ENCODE data around the gene IQCB1.
"Not testable (repeated sequence)": the region's sequence is repeated elsewhere in the genome, so short reads cannot be mapped to it uniquely, and the experiment has no call there.

IQCB1 gene

GRCh38 chr3:121834671-121835464 lies at the start of gene IQCB1, which contains the start of gene EAF2:
TSS of gene IQCB1 (minus strand) at chr3:121835060. CDS start at chr3:121828960, 6,100 bp downstream.
TSS of gene EAF2 (plus strand) at chr3:121835209. CDS start at chr3:121835286, 77 bp downstream.
- intact Hi-C loops (cut with DNase I), result loop anchor here (5.0 to 10.0 kb wide), 2 partner anchors 90 to 547 kb away; partner anchors contain the start of genes FAM162A, GOLGB1 and MIX23
- peak; percentile 91 to 100 (median 97) for DNase-seq

- intact Hi-C loops (cut with DNase I), result no loop called here
- no peak for DNase-seq
Observed at GRCh38 chr3:121883507-121883906, 48.6 kb upstream of the IQCB1 start.

- intact Hi-C loops (cut with DNase I), result no loop called here
- DNase-seq, result no peak
Observed at GRCh38 chr3:121878411-121878810, 43.6 kb upstream of the IQCB1 start.

GRCh38 chr3:121871430-121871829 lies 36.6 kb upstream of the IQCB1 start:
- DNase-seq, result no peak
- intact Hi-C loops (cut with DNase I), result no loop called here

- DNase-seq, result no peak
- intact Hi-C loops (cut with DNase I), result no loop called here
Observed at GRCh38 chr3:121870717-121871116, 35.9 kb upstream of the IQCB1 start.

- no peak for DNase-seq
- intact Hi-C loops (cut with DNase I), result no loop called here
Observed at GRCh38 chr3:121869736-121870135, 34.9 kb upstream of the IQCB1 start.

- DNase-seq, result no peak
- intact Hi-C loops (cut with DNase I), result no loop called here
Observed at GRCh38 chr3:121863801-121864200, 28.9 kb upstream of the IQCB1 start.

- DNase-seq; intact Hi-C loops (cut with DNase I): not testable (repeated sequence)
Observed at GRCh38 chr3:121863247-121863646, 28.4 kb upstream of the IQCB1 start.

- intact Hi-C loops (cut with DNase I); DNase-seq: not testable (repeated sequence)
Observed at GRCh38 chr3:121857778-121858177, 22.9 kb upstream of the IQCB1 start.

- no peak for DNase-seq
Observed at GRCh38 chr3:121855555-121855954, 20.7 kb upstream of the IQCB1 start.

GRCh38 chr3:121852256-121852655 lies 17.4 kb upstream of the IQCB1 start:
- no peak for DNase-seq
- intact Hi-C loops (cut with DNase I), result no loop called here

More at GRCh38 chr3:121855555-121855954, 20.7 kb upstream of the IQCB1 start:
- intact Hi-C loops (cut with DNase I), result no loop called here

GRCh38 chr3:121844892-121845291 lies 10.0 kb upstream of the IQCB1 start:
- no peak for DNase-seq
- intact Hi-C loops (cut with DNase I), result no loop called here

- DNase-seq, result peak in 1 of 10 donors; percentile 43
- intact Hi-C loops (cut with DNase I), result loop anchor here (5.0 to 10.0 kb wide), 2 partner anchors 95 to 542 kb away; partner anchors contain the start of genes FAM162A, GOLGB1 and MIX23
Observed at GRCh38 chr3:121839962-121840361, 5.1 kb upstream of the IQCB1 start.

- no peak for DNase-seq
- intact Hi-C loops (cut with DNase I), result loop anchor here (5.0 to 10.0 kb wide), 2 partner anchors 92 to 546 kb away; partner anchors contain the start of genes FAM162A, GOLGB1 and MIX23
Observed at GRCh38 chr3:121836481-121836880, 1.6 kb upstream of the IQCB1 start.

- no peak for DNase-seq
- intact Hi-C loops (cut with DNase I), result loop anchor here (5.0 to 10.0 kb wide), 2 partner anchors 91 to 546 kb away; partner anchors contain the start of genes FAM162A, GOLGB1 and MIX23
Observed at GRCh38 chr3:121836064-121836463, 1.2 kb upstream of the IQCB1 start.

- no peak for DNase-seq
- intact Hi-C loops (cut with DNase I), result loop anchor here (5.0 to 10.0 kb wide), 2 partner anchors 91 to 547 kb away; partner anchors contain the start of genes FAM162A, GOLGB1 and MIX23
Observed at GRCh38 chr3:121835465-121835801, 573 bp upstream of the IQCB1 start.

GRCh38 chr3:121834157-121834670 lies 646 bp downstream of the IQCB1 start:
- intact Hi-C loops (cut with DNase I), result loop anchor here (10.0 kb wide), 1 partner anchor 89 kb away; the partner anchor contains the start of gene GOLGB1
- DNase-seq, result peak in 3 of 10 donors; percentile 21 to 83 (median 61)

- intact Hi-C loops (cut with DNase I), result no loop called here
- DNase-seq, result no peak
Observed at GRCh38 chr3:121822973-121823372, 11.9 kb downstream of the IQCB1 start.

GRCh38 chr3:121821421-121822199 lies 13.2 kb downstream of the IQCB1 start:
- DNase-seq, result no peak
- intact Hi-C loops (cut with DNase I), result no loop called here

GRCh38 chr3:121819236-121819635 lies 15.6 kb downstream of the IQCB1 start:
- intact Hi-C loops (cut with DNase I), result no loop called here
- DNase-seq, result no peak

GRCh38 chr3:121818578-121818977 lies 16.3 kb downstream of the IQCB1 start:
- DNase-seq, result no peak
- intact Hi-C loops (cut with DNase I), result no loop called here
